K562 (cell line): ENCODE results near the gene METTL23.

ENCODE experiments used
- MYC ChIP-seq, 2 experiments: fragments of 250-450 bp in 1 of 2; sonication (Bioruptor Pico) in 1 of 2; IDR thresholded peaks; 2 replicates each; pipeline versions ENCODE4 v1.5.1 to v1.6.1; 2012 to 2021; ENCODE audit warnings: low read depth in 2 of 2, borderline replicate concordance in 1 of 2, improper control_type of control experiment in 1 of 2, low read length in 1 of 2, mild to moderate bottlenecking in 1 of 2, moderate library complexity in 1 of 2
- RCOR1 ChIP-seq, 2 experiments: IDR thresholded peaks; 2 replicates each; pipeline ENCODE4 v1.6.1; 2012; ENCODE audit warnings: low read depth in 2 of 2, low read length in 2 of 2, borderline replicate concordance in 1 of 2, improper control_type of control experiment in 1 of 2

- TF ChIP-seq RCOR1 (IDR thresholded peaks at IDR 0.05; ENCODE audit: borderline replicate concordance in 1 of 2, low read depth in 2 of 2, low read length in 2 of 2): no peak
- no peak for TF ChIP-seq MYC (IDR thresholded peaks at IDR 0.05; ENCODE audit: low read depth, low read length)
- TF ChIP-seq MYC (CRISPR knock-in tag; IDR thresholded peaks at IDR 0.05; ENCODE audit: borderline replicate concordance, low read depth): no peak
These were observed 25.4 kb downstream of the METTL23 start for GRCh38 chr17:76752006-76752405.
